Fibroblast of villous mesenchyme (primary cell): Measurements from ENCODE around the gene NFIA. TPM values are rescaled to one million over a fixed set of nuclear protein-coding genes. Genes with fewer than 3 reads are reported as not detected.

Experiments used
- DNase-seq: peaks from one replicate; pipeline ENCODE4 v3.0.0-alpha.2; 2010; ENCODE audit warnings: low read depth
- H3K4me3 ChIP-seq: 2 replicates; pipeline ENCODE4 v1.5.1; 2011; ENCODE audit warnings: low read depth, mild to moderate bottlenecking, low read length
- total RNA-seq: library from RNA; depleted of rRNA; stranded (reverse); fragments of >200 nt; gene quantifications from 2 replicates; pipeline ENCODE4 v1.2.3, GENCODE V29; 2012
- TF ChIP-seq, protein P1 (sequence below): IDR thresholded peaks from 2 replicates; pipeline ENCODE4 v1.5.1; 2012; ENCODE audit warnings: low read depth, mild to moderate bottlenecking, low read length; ENCODE audit not compliant: insufficient read depth

The NFIA gene
- total RNA-seq, 1 donor, result 10.4 TPM

DNA sequence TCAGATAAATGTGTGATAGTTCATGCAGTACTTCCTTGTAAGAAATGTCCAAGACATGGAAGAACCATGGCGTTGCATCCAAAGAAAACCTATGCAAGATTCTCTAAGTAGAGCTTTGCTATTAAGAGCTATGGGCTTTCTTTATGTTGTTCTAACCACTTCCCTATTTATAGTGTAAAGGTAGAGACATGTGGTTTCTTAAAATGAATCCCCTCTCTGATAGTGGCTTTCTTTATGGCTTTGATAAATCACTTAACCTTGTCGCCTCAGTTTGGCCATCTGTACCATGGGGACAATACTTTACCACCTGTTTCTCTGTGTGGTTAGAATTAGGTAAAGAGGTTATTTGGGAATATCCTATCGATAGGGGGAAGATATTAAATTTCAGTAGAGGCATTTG lies 305.5 kb downstream of the NFIA start:
- TF ChIP-seq, protein P1, sequence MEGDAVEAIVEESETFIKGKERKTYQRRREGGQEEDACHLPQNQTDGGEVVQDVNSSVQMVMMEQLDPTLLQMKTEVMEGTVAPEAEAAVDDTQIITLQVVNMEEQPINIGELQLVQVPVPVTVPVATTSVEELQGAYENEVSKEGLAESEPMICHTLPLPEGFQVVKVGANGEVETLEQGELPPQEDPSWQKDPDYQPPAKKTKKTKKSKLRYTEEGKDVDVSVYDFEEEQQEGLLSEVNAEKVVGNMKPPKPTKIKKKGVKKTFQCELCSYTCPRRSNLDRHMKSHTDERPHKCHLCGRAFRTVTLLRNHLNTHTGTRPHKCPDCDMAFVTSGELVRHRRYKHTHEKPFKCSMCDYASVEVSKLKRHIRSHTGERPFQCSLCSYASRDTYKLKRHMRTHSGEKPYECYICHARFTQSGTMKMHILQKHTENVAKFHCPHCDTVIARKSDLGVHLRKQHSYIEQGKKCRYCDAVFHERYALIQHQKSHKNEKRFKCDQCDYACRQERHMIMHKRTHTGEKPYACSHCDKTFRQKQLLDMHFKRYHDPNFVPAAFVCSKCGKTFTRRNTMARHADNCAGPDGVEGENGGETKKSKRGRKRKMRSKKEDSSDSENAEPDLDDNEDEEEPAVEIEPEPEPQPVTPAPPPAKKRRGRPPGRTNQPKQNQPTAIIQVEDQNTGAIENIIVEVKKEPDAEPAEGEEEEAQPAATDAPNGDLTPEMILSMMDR, result no peak
- no peak overlapping the region for H3K4me3 ChIP-seq
- no peak for DNase-seq

DNA sequence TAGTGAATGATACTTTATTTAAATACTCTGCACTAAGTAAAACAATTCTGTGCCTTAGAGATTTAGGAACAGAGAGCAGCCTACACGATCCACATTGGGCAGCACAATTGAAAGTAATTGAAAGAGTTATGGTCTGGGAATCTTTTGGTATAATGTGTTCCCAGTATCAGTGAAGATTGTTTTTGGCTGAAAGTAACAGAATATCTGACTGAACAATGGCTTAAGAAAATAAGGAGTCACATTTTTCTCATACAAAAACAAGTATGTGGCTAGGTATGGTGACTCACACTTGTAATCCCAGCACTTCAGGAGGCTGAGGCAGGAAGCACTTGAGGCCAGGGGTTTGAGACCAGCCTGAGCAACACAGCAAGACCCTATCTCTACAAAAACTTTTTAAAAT lies 306.2 kb downstream of the NFIA start:
- H3K4me3 ChIP-seq, result no peak overlapping the region
- DNase-seq, result peak; percentile 13
- TF ChIP-seq, protein P1, result no peak

DNA sequence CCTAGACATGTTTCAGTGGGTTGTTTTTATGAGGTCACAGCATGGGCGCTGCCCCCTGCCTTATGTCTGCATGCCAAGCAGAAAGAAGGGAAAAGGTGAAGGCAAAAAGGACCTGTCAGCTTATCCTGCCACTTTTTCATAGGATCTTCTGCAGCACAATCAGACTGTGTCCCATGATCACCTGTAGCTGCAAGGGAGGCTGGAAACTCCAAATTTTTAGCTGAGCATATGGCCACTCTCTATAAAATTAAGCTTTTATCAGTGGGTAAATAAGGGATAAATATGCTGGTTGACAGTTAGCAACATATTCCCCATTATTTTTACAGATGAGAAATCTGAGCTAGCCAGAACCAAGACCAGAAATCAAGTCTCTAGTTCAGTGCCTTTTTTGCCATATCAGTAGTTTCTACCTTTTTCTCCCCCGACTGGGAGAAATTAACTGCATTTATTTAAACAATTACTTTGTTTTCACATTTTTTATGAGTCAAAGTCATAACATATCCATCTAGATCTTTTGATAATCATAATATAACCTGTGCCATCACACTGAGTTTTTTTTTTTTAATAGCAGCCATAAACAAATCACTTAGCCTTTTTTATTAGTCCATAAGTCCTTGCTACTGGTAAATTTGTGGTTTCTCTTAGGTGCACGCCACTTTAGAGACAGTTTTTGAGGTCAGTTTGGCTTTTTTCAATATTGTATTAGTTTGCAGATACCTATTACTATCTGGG lies 307.0 kb downstream of the NFIA start:
- TF ChIP-seq, protein P1, result no peak

DNA sequence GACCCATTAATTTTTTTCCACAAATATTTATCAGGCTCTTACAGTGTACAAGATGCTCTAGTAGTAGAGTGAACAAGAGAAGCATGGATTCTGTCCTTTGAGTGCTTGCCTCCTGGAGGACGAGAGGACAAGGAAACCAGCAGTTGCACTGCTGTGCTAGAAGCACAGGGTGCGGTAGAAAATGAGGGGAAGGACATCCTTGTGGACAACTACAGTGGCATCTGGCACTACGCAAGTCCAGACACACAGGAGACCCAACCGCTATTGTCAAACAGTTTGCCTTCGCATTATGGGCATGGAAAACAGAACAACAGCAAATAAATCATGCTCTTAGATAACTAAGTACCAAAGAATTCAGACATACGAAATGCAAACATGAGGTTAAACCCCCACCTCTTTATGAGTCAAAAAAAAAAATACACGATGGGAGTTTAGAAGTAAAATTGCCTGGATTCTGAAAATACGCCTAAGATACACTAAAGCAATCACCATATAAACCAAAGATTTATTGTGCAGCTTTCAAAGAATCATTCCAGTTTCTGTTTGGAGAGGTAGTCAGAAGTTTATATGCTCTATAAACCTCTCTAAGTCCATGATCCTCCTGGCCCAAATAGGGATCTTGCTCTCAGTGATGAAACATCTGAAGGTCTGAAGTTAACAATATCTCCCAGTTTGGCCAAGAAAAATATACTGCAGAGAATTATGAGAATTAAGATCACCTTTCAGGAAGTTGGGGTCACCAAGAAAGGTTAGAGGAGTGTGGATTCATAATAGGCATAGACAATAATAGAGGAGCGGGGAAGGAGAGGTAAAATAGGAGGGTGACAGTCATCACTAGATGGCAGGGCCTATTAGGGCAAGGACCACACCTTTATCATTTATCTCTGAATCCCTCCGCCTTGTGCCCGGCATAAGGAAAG lies 307.8 kb downstream of the NFIA start:
- TF ChIP-seq, protein P1, result no peak

More for the DNA sequence above, 307.0 kb downstream of the NFIA start:
- no peak overlapping the region for H3K4me3 ChIP-seq
- peak; percentile 4 for DNase-seq

DNA sequence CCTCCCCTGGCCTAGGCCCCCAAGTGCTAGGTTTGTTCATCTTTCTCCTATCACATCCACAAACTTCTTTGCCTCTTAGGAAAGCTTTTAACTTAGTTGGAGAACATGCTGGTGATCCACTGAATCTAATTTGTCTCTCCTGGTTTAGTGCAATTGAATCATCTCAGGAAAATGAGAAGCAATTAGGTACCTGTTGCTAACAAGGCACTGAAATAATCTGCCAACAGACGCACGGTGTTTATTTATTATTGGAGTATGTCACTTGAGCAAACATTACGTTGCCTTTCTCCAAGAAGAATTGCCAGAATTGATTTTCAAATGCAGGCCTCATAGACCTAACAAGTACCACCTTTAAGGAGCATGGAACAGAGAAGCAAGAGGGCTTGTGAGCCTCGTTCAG lies 309.4 kb downstream of the NFIA start:
- no peak overlapping the region for H3K4me3 ChIP-seq
- no peak for DNase-seq
- TF ChIP-seq, protein P1, result no peak

More for the DNA sequence above, 307.8 kb downstream of the NFIA start:
- DNase-seq, result peak; percentile 56
- H3K4me3 ChIP-seq, result no peak overlapping the region

DNA sequence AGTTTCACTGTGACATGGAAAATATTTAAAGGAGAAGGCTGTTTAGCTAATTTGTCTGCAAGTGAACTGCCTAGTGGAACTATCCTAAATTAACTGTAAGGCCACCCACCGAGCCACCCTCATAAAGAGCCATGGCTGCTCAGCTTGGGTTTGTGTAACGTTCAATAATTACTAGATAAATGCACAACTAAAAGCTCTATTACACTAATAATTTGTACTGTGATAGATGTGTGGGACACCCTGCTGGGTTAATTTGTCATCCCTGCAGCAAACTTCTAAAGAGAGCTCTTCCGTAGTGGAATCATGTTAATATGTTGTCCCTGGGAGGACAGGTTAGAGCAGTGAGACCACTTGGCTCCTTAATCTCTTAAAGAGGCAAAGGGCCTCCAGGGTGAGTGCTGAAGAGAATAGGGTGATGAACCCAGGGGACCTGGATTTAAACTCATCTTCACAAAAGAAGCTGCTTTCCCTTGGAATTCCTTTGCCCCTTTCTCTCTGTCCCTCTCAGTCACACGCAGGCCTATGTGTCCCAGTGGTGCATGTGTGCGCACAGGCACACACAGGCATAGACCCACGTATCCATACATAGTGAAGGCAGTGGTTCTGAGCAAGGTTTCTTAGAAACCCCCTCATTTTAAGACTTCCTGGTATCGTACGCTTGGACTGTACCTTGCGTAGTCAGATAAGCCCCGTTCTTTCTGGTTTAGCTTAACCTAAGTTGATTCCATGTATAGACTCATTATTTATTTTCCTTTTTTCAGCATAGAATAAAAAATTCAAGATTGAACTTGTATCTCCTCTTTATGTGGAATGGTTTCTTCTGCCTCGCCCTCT lies 310.3 kb downstream of the NFIA start:
- DNase-seq, result no peak
- no peak overlapping the region for H3K4me3 ChIP-seq
- TF ChIP-seq, protein P1, result no peak
